Activated CD8-positive, alpha-beta memory T cell treated with anti-CD3 and anti-CD28 coated beads, Interleukin-2, amount 10 ng/mL, durations not matched to agents 7 days and 5 days (primary cell): Measurements from ENCODE around the gene KRTAP12-2. TPM values are rescaled to one million over a fixed set of nuclear protein-coding genes. Genes with fewer than 3 reads are reported as not detected.
"Not testable (repeated sequence)": the region's sequence is repeated elsewhere in the genome, so short reads cannot be mapped to it uniquely, and the experiment has no call there.

Source experiments
- ATAC-seq: fragments of 150-1000 bp; cut with Tn5 transposase; one replicate; pipeline ENCODE4 v1.10.0; 2021; ENCODE audit warnings: moderate library complexity
- CTCF ChIA-PET: fragments of 350-600 bp; sonication (Branson Sonifier 250); formaldehyde crosslinking; loops from one replicate; lab custom pipeline; 2021; ENCODE audit warnings: antibody characterized with exemption; lab: Charles Lee
- DNase-seq: peaks from one replicate; pipeline ENCODE4 v3.0.0-alpha.2; 2020
- H3K27ac Mint-ChIP-seq: one replicate; pipeline ENCODE4 v1.8.0; 2021; ENCODE audit warnings: mild to moderate bottlenecking, mixed read lengths
- H3K27me3 Mint-ChIP-seq: one replicate; pipeline ENCODE4 v1.8.0; 2021; ENCODE audit warnings: mixed read lengths
- H3K36me3 Mint-ChIP-seq: one replicate; pipeline ENCODE4 v1.8.0; 2021; ENCODE audit warnings: mild to moderate bottlenecking, mixed read lengths
- H3K4me1 Mint-ChIP-seq: one replicate; pipeline ENCODE4 v1.8.0; 2021; ENCODE audit warnings: mixed read lengths
- H3K4me3 Mint-ChIP-seq: one replicate; pipeline ENCODE4 v1.8.0; 2021; ENCODE audit warnings: mild to moderate bottlenecking, moderate library complexity, mixed read lengths
- H3K9me3 Mint-ChIP-seq: one replicate; pipeline ENCODE4 v1.8.0; 2022; ENCODE audit warnings: low read depth, mixed read lengths
- total RNA-seq, 2 experiments: library from RNA; stranded (reverse); gene quantifications; one replicate each; pipeline ENCODE4 v1.2.3, GENCODE V29; 2021

Gene KRTAP12-2
- total RNA-seq, 2 experiments from 2014 or later = not detected

- peaks cover 6% of the 10 kb centered on the region for H3K4me1 Mint-ChIP-seq
- peaks cover 10% of the 10 kb centered on the region for H3K36me3 Mint-ChIP-seq
- H3K9me3 Mint-ChIP-seq = peaks cover 14% of the 10 kb centered on the region
- H3K27ac Mint-ChIP-seq = no peak overlapping the region
- CTCF ChIA-PET = interaction anchor here (1.4 kb wide), 1 partner anchor 10 kb away, joined by 4 read pairs; no protein-coding TSS in a partner anchor
- no peak overlapping the region for H3K4me3 Mint-ChIP-seq
- H3K27me3 Mint-ChIP-seq = no peaks in the 10 kb centered on the region
- ATAC-seq (no peak), DNase-seq (no peak)
These were observed 18.0 kb downstream of the KRTAP12-2 start for GRCh38 chr21:44648557-44649311.

- H3K4me1 Mint-ChIP-seq = peaks cover 6% of the 10 kb centered on the region
- no peak for DNase-seq
- CTCF ChIA-PET = no interaction called here
- peaks cover 13% of the 10 kb centered on the region for H3K36me3 Mint-ChIP-seq
- peaks cover 24% of the 10 kb centered on the region for H3K9me3 Mint-ChIP-seq
- H3K27me3 Mint-ChIP-seq = no peaks in the 10 kb centered on the region
- ATAC-seq = no peak
- H3K27ac Mint-ChIP-seq = no peak overlapping the region
- H3K4me3 Mint-ChIP-seq = no peak overlapping the region
These were observed 19.5 kb downstream of the KRTAP12-2 start for GRCh38 chr21:44647222-44647552.

- CTCF ChIA-PET, DNase-seq, ATAC-seq, H3K27ac Mint-ChIP-seq, H3K4me3 Mint-ChIP-seq, H3K27me3 Mint-ChIP-seq, H3K4me1 Mint-ChIP-seq: not testable (repeated sequence)
- peaks cover 29% of the 10 kb centered on the region for H3K9me3 Mint-ChIP-seq
- H3K36me3 Mint-ChIP-seq = peaks cover 13% of the 10 kb centered on the region
These were observed 20.1 kb downstream of the KRTAP12-2 start, which contains the start of gene KRTAP10-11 for GRCh38 chr21:44646366-44647221. TSS of gene KRTAP10-11 (plus strand) at chr21:44646414. CDS start at chr21:44646459, 45 bp downstream.

- CTCF ChIA-PET = no interaction called here
- H3K27ac Mint-ChIP-seq = no peak overlapping the region
- H3K4me1 Mint-ChIP-seq = peaks cover 3% of the 10 kb centered on the region
These were observed 21.8 kb downstream of the KRTAP12-2 start for GRCh38 chr21:44644878-44645277.

GRCh38 chr21:44643741-44644310, 22.9 kb downstream of the KRTAP12-2 start:
- no peak for ATAC-seq
- Mint-ChIP-seq H3K27ac (no peak overlapping the region), H3K36me3 (peaks cover 15% of the 10 kb centered on the region), H3K4me3 (no peak overlapping the region), H3K27me3 (peaks cover 5% of the 10 kb centered on the region), H3K4me1 (peaks cover 3% of the 10 kb centered on the region), H3K9me3 (peaks cover 40% of the 10 kb centered on the region)
- no peak for DNase-seq
- CTCF ChIA-PET = no interaction called here

More at GRCh38 chr21:44644878-44645277, 21.8 kb downstream of the KRTAP12-2 start:
- ATAC-seq (no peak), DNase-seq (no peak)
- H3K4me3 Mint-ChIP-seq = no peak overlapping the region
- peaks cover 5% of the 10 kb centered on the region for H3K27me3 Mint-ChIP-seq
- H3K9me3 Mint-ChIP-seq = peaks cover 38% of the 10 kb centered on the region
- peaks cover 15% of the 10 kb centered on the region for H3K36me3 Mint-ChIP-seq

GRCh38 chr21:44640761-44641160, 26.0 kb downstream of the KRTAP12-2 start:
- no peak overlapping the region for H3K27ac Mint-ChIP-seq
- CTCF ChIA-PET = no interaction called here
- H3K27me3 Mint-ChIP-seq = peaks cover 5% of the 10 kb centered on the region
- DNase-seq (no peak), ATAC-seq (no peak)
- no peak overlapping the region for H3K4me3 Mint-ChIP-seq
- H3K4me1 Mint-ChIP-seq = peaks cover 3% of the 10 kb centered on the region
- peaks cover 40% of the 10 kb centered on the region for H3K9me3 Mint-ChIP-seq
- peaks cover 15% of the 10 kb centered on the region for H3K36me3 Mint-ChIP-seq

- Mint-ChIP-seq H3K4me3 (no peak overlapping the region), H3K36me3 (peaks cover 10% of the 10 kb centered on the region), H3K9me3 (peaks cover 32% of the 10 kb centered on the region), H3K27me3 (peaks cover 9% of the 10 kb centered on the region), H3K4me1 (peaks cover 3% of the 10 kb centered on the region), H3K27ac (no peak overlapping the region)
- ATAC-seq (no peak), DNase-seq (no peak)
- CTCF ChIA-PET = no interaction called here
These were observed 27.4 kb downstream of the KRTAP12-2 start for GRCh38 chr21:44639331-44639655.

- H3K27me3 Mint-ChIP-seq, H3K4me1 Mint-ChIP-seq, H3K36me3 Mint-ChIP-seq, DNase-seq, H3K4me3 Mint-ChIP-seq, ATAC-seq, CTCF ChIA-PET, H3K27ac Mint-ChIP-seq: not testable (repeated sequence)
- H3K9me3 Mint-ChIP-seq = peaks cover 26% of the 10 kb centered on the region
These were observed 28.0 kb downstream of the KRTAP12-2 start for GRCh38 chr21:44638506-44639330.

GRCh38 chr21:44637851-44638348, 28.8 kb downstream of the KRTAP12-2 start:
- H3K9me3 Mint-ChIP-seq = peaks cover 22% of the 10 kb centered on the region
- CTCF ChIA-PET, DNase-seq, H3K4me3 Mint-ChIP-seq, H3K36me3 Mint-ChIP-seq, H3K4me1 Mint-ChIP-seq, ATAC-seq, H3K27ac Mint-ChIP-seq: not testable (repeated sequence)
- peaks cover 14% of the 10 kb centered on the region for H3K27me3 Mint-ChIP-seq

- ATAC-seq = no peak
These were observed 29.5 kb downstream of the KRTAP12-2 start, which contains the start of gene KRTAP10-10 for GRCh38 chr21:44637018-44637850. TSS of gene KRTAP10-10 (plus strand) at chr21:44637356. CDS start at chr21:44637418, 62 bp downstream.

GRCh38 chr21:44636209-44637017, 30.3 kb downstream of the KRTAP12-2 start:
- Mint-ChIP-seq H3K4me1 (no peaks in the 10 kb centered on the region), H3K9me3 (peaks cover 20% of the 10 kb centered on the region), H3K27me3 (peaks cover 11% of the 10 kb centered on the region), H3K4me3 (no peak overlapping the region), H3K36me3 (peaks cover 7% of the 10 kb centered on the region), H3K27ac (no peak overlapping the region)
- CTCF ChIA-PET = no interaction called here
- DNase-seq = no peak
- ATAC-seq = no peak

More at GRCh38 chr21:44637018-44637850, 29.5 kb downstream of the KRTAP12-2 start, which contains the start of gene KRTAP10-10:
- no peak within 1 kb of the TSS for H3K4me3 Mint-ChIP-seq
- H3K27ac Mint-ChIP-seq = no peak within 1 kb of the TSS
- peaks cover 14% of the 10 kb centered on the region for H3K27me3 Mint-ChIP-seq
- H3K4me1 Mint-ChIP-seq = no peaks in the 10 kb centered on the region
- H3K9me3 Mint-ChIP-seq = peaks cover 20% of the 10 kb centered on the region
- H3K36me3 Mint-ChIP-seq = peaks cover 3% of the 10 kb centered on the region
- DNase-seq = no peak
- CTCF ChIA-PET = no interaction called here
